Nephron progenitor cell (in vitro differentiated cells): Measurements from ENCODE around the gene DOCK9.

Experiments
- DNase-seq: peaks from one replicate; pipeline ENCODE4 v3.0.0; 2021
- H3K27ac Mint-ChIP-seq: 2 replicates; pipeline ENCODE4 v1.8.0; 2021; ENCODE audit warnings: mild to moderate bottlenecking, moderate library complexity, mixed read lengths
- H3K27me3 Mint-ChIP-seq: 2 replicates; pipeline ENCODE4 v1.8.0; 2021; ENCODE audit warnings: mild to moderate bottlenecking, low read depth, mixed read lengths; ENCODE audit not compliant: poor library complexity
- H3K36me3 Mint-ChIP-seq: 2 replicates; pipeline ENCODE4 v1.8.0; 2021; ENCODE audit warnings: low read depth, mixed read lengths
- H3K4me1 Mint-ChIP-seq: 2 replicates; pipeline ENCODE4 v1.8.0; 2021; ENCODE audit warnings: mixed read lengths
- H3K4me3 Mint-ChIP-seq: 2 replicates; pipeline ENCODE4 v1.8.0; 2021; ENCODE audit warnings: mild to moderate bottlenecking, moderate library complexity, mixed read lengths
- H3K9me3 Mint-ChIP-seq: 2 replicates; pipeline ENCODE4 v1.8.0; 2021; ENCODE audit warnings: mild to moderate bottlenecking, moderate library complexity, mixed read lengths
- CTCF ChIP-seq: fragments of 200-600 bp; sonication (generic); IDR thresholded peaks from 2 replicates; pipeline ENCODE4 v1.5.0; 2021; ENCODE audit warnings: antibody characterized with exemption

Gene DOCK9

GRCh38 chr13:98977568-98978265 lies at the start of gene DOCK9:
DOCK9 (minus strand) TSS chr13:98978064; CDS start chr13:98977909, 155 bp downstream.
- Mint-ChIP-seq H3K9me3 (no peaks in the 10 kb centered on the region), H3K4me1 (peaks cover 32% of the 10 kb centered on the region), H3K36me3 (no peaks in the 10 kb centered on the region), H3K27ac (peak within 1 kb of the TSS; percentile 40), H3K27me3 (no peaks in the 10 kb centered on the region), H3K4me3 (no peak within 1 kb of the TSS)
- peak; percentile 26 for DNase-seq
- no peak for TF ChIP-seq CTCF

- TF ChIP-seq CTCF = no peak
- Mint-ChIP-seq H3K4me1 (no peaks in the 10 kb centered on the region), H3K36me3 (no peaks in the 10 kb centered on the region), H3K4me3 (no peak overlapping the region), H3K9me3 (peaks cover 15% of the 10 kb centered on the region), H3K27ac (no peak overlapping the region), H3K27me3 (no peaks in the 10 kb centered on the region)
- DNase-seq = no peak
Measured at GRCh38 chr13:99027260-99027659, 49.4 kb upstream of the DOCK9 start.

GRCh38 chr13:99022941-99023340 lies 45.1 kb upstream of the DOCK9 start:
- no peaks in the 10 kb centered on the region for H3K36me3 Mint-ChIP-seq
- no peaks in the 10 kb centered on the region for H3K4me1 Mint-ChIP-seq
- DNase-seq = no peak
- H3K27ac Mint-ChIP-seq = no peak overlapping the region
- peaks cover 8% of the 10 kb centered on the region for H3K9me3 Mint-ChIP-seq
- TF ChIP-seq CTCF = no peak
- no peaks in the 10 kb centered on the region for H3K27me3 Mint-ChIP-seq
- no peak overlapping the region for H3K4me3 Mint-ChIP-seq

- H3K9me3 Mint-ChIP-seq = peaks cover 4% of the 10 kb centered on the region
- H3K27ac Mint-ChIP-seq = no peak overlapping the region
- H3K36me3 Mint-ChIP-seq = no peaks in the 10 kb centered on the region
- H3K4me1 Mint-ChIP-seq = peaks cover 27% of the 10 kb centered on the region
- no peak overlapping the region for H3K4me3 Mint-ChIP-seq
- H3K27me3 Mint-ChIP-seq = peaks cover 3% of the 10 kb centered on the region
- DNase-seq = no peak
- no peak for TF ChIP-seq CTCF
Measured at GRCh38 chr13:99018418-99019180, 40.7 kb upstream of the DOCK9 start.

GRCh38 chr13:99015606-99016490 lies 38.0 kb upstream of the DOCK9 start:
- DNase-seq = no peak
- Mint-ChIP-seq H3K9me3 (peaks cover 4% of the 10 kb centered on the region), H3K4me3 (no peak overlapping the region), H3K36me3 (no peaks in the 10 kb centered on the region), H3K27me3 (peaks cover 3% of the 10 kb centered on the region), H3K4me1 (peaks cover 33% of the 10 kb centered on the region), H3K27ac (no peak overlapping the region)
- TF ChIP-seq CTCF = no peak
